HG02885 (cell line): ENCODE measurements around the gene SEMA3G.

Source experiments
- ATAC-seq: cut with Tn5 transposase; IDR thresholded peaks from one replicate; pipeline ENCODE4 v1.9.1; 2021; ENCODE audit warnings: mild to moderate bottlenecking; ENCODE audit not compliant: unreplicated experiment, poor library complexity

SEMA3G gene

GRCh38 chr3:52428151-52429005, 16.5 kb downstream of the SEMA3G start:
- no peak for ATAC-seq

GRCh38 chr3:52423173-52423572, 21.7 kb downstream of the SEMA3G start:
- no peak for ATAC-seq

- no peak for ATAC-seq
Measured at GRCh38 chr3:52422669-52423068, 22.2 kb downstream of the SEMA3G start.

- no peak for ATAC-seq
Measured at GRCh38 chr3:52420388-52420787, 24.5 kb downstream of the SEMA3G start.

- no peak for ATAC-seq
Measured at GRCh38 chr3:52415800-52416199, 29.1 kb downstream of the SEMA3G start.

DNA sequence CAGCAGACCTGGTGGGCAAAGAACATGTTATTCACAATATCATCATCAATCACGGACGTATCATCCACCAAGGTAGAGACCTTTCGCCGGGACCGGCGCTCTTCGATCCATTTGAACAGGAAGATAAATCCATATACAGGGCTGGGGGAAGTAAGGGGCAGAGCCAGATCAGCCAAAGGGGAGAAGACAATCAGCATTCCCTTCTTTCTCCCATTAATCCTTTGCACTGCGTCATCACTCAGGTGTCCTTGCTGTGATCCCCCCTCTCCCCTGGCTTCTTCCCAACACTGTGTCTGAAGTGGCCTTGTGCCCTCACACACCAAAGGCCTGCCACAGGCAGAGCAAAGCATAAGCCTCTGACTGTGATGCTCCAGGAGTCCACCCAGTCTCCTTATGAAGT, 36.4 kb downstream of the SEMA3G start:
- no peak for ATAC-seq

GRCh38 chr3:52407779-52408178, 37.1 kb downstream of the SEMA3G start:
- ATAC-seq, result no peak

DNA sequence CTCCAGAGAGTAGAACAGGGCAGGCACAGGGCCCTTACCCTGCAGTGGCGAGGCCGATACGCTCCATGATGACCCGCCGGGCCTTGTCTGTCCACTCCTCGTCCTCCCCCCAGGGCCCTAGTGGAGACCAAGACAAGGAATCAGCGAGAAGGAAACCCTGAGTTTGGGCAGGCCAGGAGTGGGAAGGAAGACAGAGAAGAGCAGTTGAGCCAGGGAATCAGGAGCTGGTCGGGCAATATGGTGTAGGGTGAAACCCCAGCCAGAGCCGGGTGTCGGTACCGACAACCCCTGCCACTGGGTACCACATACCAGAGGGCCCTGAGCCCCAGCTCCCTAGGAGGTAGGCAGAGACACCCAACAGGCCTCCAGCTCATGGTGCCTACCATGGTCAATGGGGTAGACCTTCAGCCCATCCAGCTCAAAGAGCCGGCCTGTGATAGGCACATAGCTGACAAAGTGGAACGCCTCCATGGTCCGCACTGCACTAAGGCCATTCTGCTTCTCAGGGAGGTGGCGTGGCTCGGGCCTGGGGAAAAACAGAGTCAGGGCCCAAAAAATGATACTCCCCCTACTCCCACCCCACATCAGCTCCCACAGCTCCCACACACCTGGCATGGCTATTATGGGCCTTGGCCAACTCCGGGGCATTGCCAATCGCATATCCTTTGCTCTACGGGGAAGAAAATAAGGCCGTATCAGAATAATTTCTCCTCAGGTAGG, 38.0 kb downstream of the SEMA3G start:
- ATAC-seq, result no peak

- no peak for ATAC-seq
Measured at GRCh38 chr3:52406231-52406661, 38.7 kb downstream of the SEMA3G start.

GRCh38 chr3:52405601-52406110, 39.2 kb downstream of the SEMA3G start:
- no peak for ATAC-seq

DNA sequence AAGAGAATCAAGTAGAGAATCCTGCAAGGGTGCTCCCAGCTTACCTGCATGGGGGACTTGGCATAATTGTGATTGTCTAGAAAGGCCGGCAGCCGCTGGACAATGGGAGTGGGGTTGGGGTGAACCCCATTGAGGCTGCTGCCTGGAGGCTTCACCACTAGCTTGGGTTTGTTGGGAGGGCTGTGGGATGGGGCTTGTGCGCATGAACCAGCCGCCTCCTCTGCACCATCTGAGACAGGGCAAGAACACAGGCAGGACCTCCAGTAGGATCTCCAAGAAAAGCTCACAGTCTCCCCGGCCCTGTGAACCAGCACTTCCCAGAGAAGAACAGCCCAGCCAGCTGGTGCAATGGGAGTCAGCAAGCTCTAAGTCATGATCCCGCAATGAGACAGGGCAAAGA, 39.8 kb downstream of the SEMA3G start:
- no peak for ATAC-seq

- no peak for ATAC-seq
Measured at GRCh38 chr3:52404391-52404790, 40.5 kb downstream of the SEMA3G start.

- no peak for ATAC-seq
Measured at GRCh38 chr3:52403955-52404354, 40.9 kb downstream of the SEMA3G start.

GRCh38 chr3:52403271-52403841, 41.5 kb downstream of the SEMA3G start:
- ATAC-seq, result no peak

- ATAC-seq, result no peak
Measured at GRCh38 chr3:52402706-52403270, 42.1 kb downstream of the SEMA3G start.

DNA sequence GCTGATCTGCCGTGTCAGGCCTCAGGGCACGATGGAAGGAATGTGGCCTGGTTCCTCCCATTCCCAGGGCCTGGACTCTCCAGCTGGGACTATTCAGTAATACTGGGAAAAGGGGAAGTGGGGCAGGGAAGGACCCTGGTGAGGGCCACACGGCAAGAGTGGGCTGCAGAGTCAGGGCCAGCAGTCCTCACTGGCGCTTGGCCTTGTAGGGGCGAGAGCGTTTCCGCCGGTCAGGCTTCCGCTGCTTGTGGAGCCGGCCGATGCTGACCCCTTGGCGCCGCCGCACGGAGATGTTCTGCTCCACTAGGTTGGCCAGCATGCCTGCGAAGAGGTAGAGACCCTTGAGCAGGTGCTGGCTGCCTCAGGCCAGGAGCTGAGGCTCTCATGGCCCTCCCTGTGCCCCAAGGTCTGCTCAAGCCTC, 42.8 kb downstream of the SEMA3G start:
- no peak for ATAC-seq

DNA sequence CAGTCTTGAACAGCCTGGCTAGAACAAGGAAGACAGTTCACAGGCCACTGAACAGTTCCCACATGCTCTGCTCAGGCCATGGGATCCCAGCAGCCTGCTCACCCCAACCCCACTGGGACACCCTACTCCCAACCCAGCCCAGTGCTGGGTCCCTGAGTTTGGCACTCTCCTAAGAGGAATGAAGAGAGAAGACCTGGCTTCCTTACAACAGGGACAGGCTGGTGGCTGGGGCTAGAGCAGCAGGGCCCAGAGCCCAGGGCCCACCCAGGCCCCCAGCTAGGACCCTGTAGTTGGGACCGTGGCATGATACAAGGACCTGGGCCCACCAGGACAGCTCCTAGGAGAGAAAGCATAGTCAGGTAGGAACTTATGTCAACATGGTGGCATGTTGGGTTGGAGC, 43.4 kb downstream of the SEMA3G start:
- no peak for ATAC-seq

GRCh38 chr3:52401021-52401420, 43.9 kb downstream of the SEMA3G start:
- no peak for ATAC-seq

- ATAC-seq, result no peak
Measured at GRCh38 chr3:52400275-52400793, 44.6 kb downstream of the SEMA3G start.

- no peak for ATAC-seq
Measured at GRCh38 chr3:52399593-52399992, 45.3 kb downstream of the SEMA3G start.
